ENCODE results near the gene XPR1. TPM values are rescaled to one million over a fixed set of nuclear protein-coding genes. Genes with fewer than 3 reads are reported as not detected.

The XPR1 gene
- total RNA-seq, 1 donor from 2014 or later: 21.4 TPM

DNA sequence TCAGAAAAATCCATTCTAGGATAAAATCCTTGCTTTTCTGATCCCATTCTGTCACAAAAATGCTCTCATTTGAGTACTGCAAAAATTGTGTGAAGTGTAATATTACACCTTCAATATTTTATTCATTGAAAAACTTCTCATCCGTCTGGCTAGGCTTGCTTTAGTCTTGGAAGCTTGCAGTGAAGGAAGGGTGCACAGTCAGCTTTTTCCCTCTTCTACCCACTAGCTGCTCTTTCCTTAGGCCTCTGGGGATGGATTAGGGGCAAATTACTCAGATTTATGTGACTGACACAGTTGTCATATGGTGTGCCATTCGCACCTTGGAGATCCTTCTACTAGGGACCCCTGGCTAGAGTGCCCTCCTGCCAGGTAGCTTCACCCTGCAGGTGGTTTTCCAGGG, 40.9 kb upstream of the XPR1 start:
- Mint-ChIP-seq H3K4me3 (ENCODE audit: unreplicated experiment) (no peak overlapping the region), H3K4me1 (ENCODE audit: unreplicated experiment) (peaks cover 10% of the 10 kb centered on the region), H3K27me3 (ENCODE audit: unreplicated experiment) (peaks cover 9% of the 10 kb centered on the region), H3K27ac (ENCODE audit: unreplicated experiment) (no peak overlapping the region), H3K9me3 (ENCODE audit: unreplicated experiment) (no peaks in the 10 kb centered on the region), H3K36me3 (ENCODE audit: unreplicated experiment) (no peaks in the 10 kb centered on the region)
- TF ChIP-seq, protein P1, sequence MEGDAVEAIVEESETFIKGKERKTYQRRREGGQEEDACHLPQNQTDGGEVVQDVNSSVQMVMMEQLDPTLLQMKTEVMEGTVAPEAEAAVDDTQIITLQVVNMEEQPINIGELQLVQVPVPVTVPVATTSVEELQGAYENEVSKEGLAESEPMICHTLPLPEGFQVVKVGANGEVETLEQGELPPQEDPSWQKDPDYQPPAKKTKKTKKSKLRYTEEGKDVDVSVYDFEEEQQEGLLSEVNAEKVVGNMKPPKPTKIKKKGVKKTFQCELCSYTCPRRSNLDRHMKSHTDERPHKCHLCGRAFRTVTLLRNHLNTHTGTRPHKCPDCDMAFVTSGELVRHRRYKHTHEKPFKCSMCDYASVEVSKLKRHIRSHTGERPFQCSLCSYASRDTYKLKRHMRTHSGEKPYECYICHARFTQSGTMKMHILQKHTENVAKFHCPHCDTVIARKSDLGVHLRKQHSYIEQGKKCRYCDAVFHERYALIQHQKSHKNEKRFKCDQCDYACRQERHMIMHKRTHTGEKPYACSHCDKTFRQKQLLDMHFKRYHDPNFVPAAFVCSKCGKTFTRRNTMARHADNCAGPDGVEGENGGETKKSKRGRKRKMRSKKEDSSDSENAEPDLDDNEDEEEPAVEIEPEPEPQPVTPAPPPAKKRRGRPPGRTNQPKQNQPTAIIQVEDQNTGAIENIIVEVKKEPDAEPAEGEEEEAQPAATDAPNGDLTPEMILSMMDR (IDR thresholded peaks at IDR 0.05): no peak
- no peak for DNase-seq (ENCODE audit: extremely low spot score, unreplicated experiment)

DNA sequence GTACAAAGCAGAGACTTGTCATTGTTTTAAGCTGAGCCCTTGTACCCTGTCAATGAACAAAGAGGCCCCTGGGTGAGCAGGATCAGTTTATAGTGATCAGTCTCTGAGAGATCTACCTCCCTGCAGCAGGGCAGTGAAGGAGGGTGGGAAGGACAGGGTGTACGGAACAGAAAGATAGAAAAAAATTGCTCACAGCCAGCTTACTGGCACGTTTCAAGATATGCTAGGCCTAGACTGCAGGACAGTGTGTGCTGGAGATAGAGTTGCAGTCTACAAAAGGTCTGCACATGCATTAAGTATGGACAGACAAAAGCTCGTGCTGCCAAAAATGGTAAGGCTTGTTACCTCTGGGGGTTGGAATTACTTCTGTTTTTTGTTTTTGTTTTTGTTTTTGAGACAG, 38.4 kb upstream of the XPR1 start:
- H3K36me3 Mint-ChIP-seq (ENCODE audit: unreplicated experiment): no peaks in the 10 kb centered on the region
- no peaks in the 10 kb centered on the region for H3K9me3 Mint-ChIP-seq (ENCODE audit: unreplicated experiment)
- no peak overlapping the region for H3K4me3 Mint-ChIP-seq (ENCODE audit: unreplicated experiment)
- no peak overlapping the region for H3K27ac Mint-ChIP-seq (ENCODE audit: unreplicated experiment)
- H3K4me1 Mint-ChIP-seq (ENCODE audit: unreplicated experiment): peaks cover 6% of the 10 kb centered on the region
- DNase-seq (ENCODE audit: extremely low spot score, unreplicated experiment): no peak
- H3K27me3 Mint-ChIP-seq (ENCODE audit: unreplicated experiment): peaks cover 9% of the 10 kb centered on the region
- TF ChIP-seq, protein P1 (IDR thresholded peaks at IDR 0.05): no peak

GRCh38 chr1:180594723-180595122, 37.1 kb upstream of the XPR1 start:
- DNase-seq (ENCODE audit: extremely low spot score, unreplicated experiment): no peak
- TF ChIP-seq, protein P1 (IDR thresholded peaks at IDR 0.05): no peak
- no peak overlapping the region for H3K4me3 Mint-ChIP-seq (ENCODE audit: unreplicated experiment)
- no peak overlapping the region for H3K27ac Mint-ChIP-seq (ENCODE audit: unreplicated experiment)
- H3K9me3 Mint-ChIP-seq (ENCODE audit: unreplicated experiment): no peaks in the 10 kb centered on the region
- H3K4me1 Mint-ChIP-seq (ENCODE audit: unreplicated experiment): peaks cover 8% of the 10 kb centered on the region
- H3K36me3 Mint-ChIP-seq (ENCODE audit: unreplicated experiment): no peaks in the 10 kb centered on the region
- H3K27me3 Mint-ChIP-seq (ENCODE audit: unreplicated experiment): peaks cover 9% of the 10 kb centered on the region

GRCh38 chr1:180595966-180596365, 35.9 kb upstream of the XPR1 start:
- DNase-seq (ENCODE audit: extremely low spot score, unreplicated experiment): no peak
- Mint-ChIP-seq H3K4me3 (ENCODE audit: unreplicated experiment) (no peak overlapping the region), H3K4me1 (ENCODE audit: unreplicated experiment) (peaks cover 8% of the 10 kb centered on the region), H3K36me3 (ENCODE audit: unreplicated experiment) (no peaks in the 10 kb centered on the region), H3K27ac (ENCODE audit: unreplicated experiment) (no peak overlapping the region), H3K27me3 (ENCODE audit: unreplicated experiment) (peaks cover 9% of the 10 kb centered on the region), H3K9me3 (ENCODE audit: unreplicated experiment) (no peaks in the 10 kb centered on the region)
- TF ChIP-seq, protein P1 (IDR thresholded peaks at IDR 0.05): no peak

DNA sequence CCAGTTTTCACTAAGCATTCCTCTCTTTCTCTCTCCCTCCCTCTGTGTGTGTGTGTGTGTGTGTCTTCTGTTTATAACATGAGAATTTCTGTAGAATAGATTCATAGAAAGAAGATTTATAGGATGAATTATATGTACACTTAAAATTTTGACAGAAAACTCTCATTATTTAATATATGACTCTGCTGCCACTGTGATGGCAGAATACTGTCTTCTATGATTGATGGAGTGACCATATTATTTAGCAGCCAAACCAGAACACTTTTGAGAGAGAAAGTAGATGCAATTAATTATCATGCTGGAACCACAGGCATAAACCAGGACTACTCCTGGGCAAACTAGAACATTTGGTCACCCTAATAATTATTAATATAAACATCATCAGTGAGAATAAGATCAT, 34.3 kb upstream of the XPR1 start:
- Mint-ChIP-seq H3K27ac (ENCODE audit: unreplicated experiment) (no peak overlapping the region), H3K4me1 (ENCODE audit: unreplicated experiment) (peaks cover 8% of the 10 kb centered on the region), H3K27me3 (ENCODE audit: unreplicated experiment) (peaks cover 12% of the 10 kb centered on the region), H3K36me3 (ENCODE audit: unreplicated experiment) (no peaks in the 10 kb centered on the region), H3K9me3 (ENCODE audit: unreplicated experiment) (no peaks in the 10 kb centered on the region), H3K4me3 (ENCODE audit: unreplicated experiment) (no peak overlapping the region)
- DNase-seq (ENCODE audit: extremely low spot score, unreplicated experiment): no peak
- TF ChIP-seq, protein P1 (IDR thresholded peaks at IDR 0.05): no peak
